ENCODE measurements around the gene SLC25A13. TPM values are rescaled to one million over a fixed set of nuclear protein-coding genes. Genes with fewer than 3 reads are reported as not detected.
"Not testable (repeated sequence)": the region's sequence is repeated elsewhere in the genome, so short reads cannot be mapped to it uniquely, and the experiment has no call there.

Gene SLC25A13
- total and polyA plus RNA-seq, 4 donors = 7.7 to 29.8 (median 13.8) TPM

- WGBS, 2 donors = 82 to 90% methylated on average over 4 of the region's 4 CpGs
- H3K4me1 ChIP-seq (ENCODE audit: control insufficient read depth in 1 of 2, insufficient read depth in 2 of 2, low read length in 2 of 2) = peaks cover 0 to under 1% of the 10 kb centered on the region in 2 donors
These were observed 147.1 kb downstream of the SLC25A13 start for GRCh38 chr7:96174812-96175211.

GRCh38 chr7:96173781-96174180, 148.1 kb downstream of the SLC25A13 start:
- no peak overlapping the region for H3K4me3 ChIP-seq (ENCODE audit: low read length in 2 of 2)
- H3K36me3 ChIP-seq (ENCODE audit: control insufficient read depth in 1 of 2, insufficient read depth in 2 of 2, low read length in 1 of 2) = peaks cover 3% of the 10 kb centered on the region in 2 donors
- no peaks in the 10 kb centered on the region for H3K27me3 ChIP-seq (ENCODE audit: control insufficient read depth in 1 of 2, insufficient read depth in 2 of 2, low read length in 1 of 2)
- DNase-seq (no peak), ATAC-seq (ENCODE audit: low FRiP score) (no peak)
- intact Hi-C loops (cut with DNase I) = loop anchor here in 1 of 2 donors (5.0 kb wide), 1 partner anchor 256 kb away; no protein-coding TSS in a partner anchor
- H3K4me1 ChIP-seq (ENCODE audit: control insufficient read depth in 1 of 2, insufficient read depth in 2 of 2, low read length in 2 of 2) = peaks cover 0 to 7% of the 10 kb centered on the region in 2 donors
- 95% methylated on average over 3 of the region's 3 CpGs for WGBS, 2 donors
- no peaks in the 10 kb centered on the region for H3K9me3 ChIP-seq (ENCODE audit: control insufficient read depth, low read length)
- no peak overlapping the region for H3K27ac ChIP-seq (ENCODE audit: low read depth in 1 of 2, low read length in 2 of 2)

More at GRCh38 chr7:96174812-96175211, 147.1 kb downstream of the SLC25A13 start:
- no peak overlapping the region for H3K4me3 ChIP-seq (ENCODE audit: low read length in 2 of 2)
- no peak for DNase-seq
- peaks cover 3% of the 10 kb centered on the region in 2 donors for H3K36me3 ChIP-seq (ENCODE audit: control insufficient read depth in 1 of 2, insufficient read depth in 2 of 2, low read length in 1 of 2)
- H3K27me3 ChIP-seq (ENCODE audit: control insufficient read depth in 1 of 2, insufficient read depth in 2 of 2, low read length in 1 of 2) = no peaks in the 10 kb centered on the region
- no peak overlapping the region for H3K27ac ChIP-seq (ENCODE audit: low read depth in 1 of 2, low read length in 2 of 2)
- H3K9me3 ChIP-seq (ENCODE audit: control insufficient read depth, low read length) = no peaks in the 10 kb centered on the region
- ATAC-seq (ENCODE audit: low FRiP score) = no peak
- intact Hi-C loops (cut with DNase I) = loop anchor here in 1 of 2 donors (5.0 kb wide), 1 partner anchor 258 kb away; no protein-coding TSS in a partner anchor

- DNase-seq = no peak
- WGBS, 2 donors = 5 to 11% methylated on average over 5 of the region's 5 CpGs
- ATAC-seq (ENCODE audit: low FRiP score) = no peak
- Histone ChIP-seq H3K27ac (ENCODE audit: low read depth in 1 of 2, low read length in 2 of 2) (peak overlapping the region in 1 of 2 donors; percentile 48), H3K9me3 (ENCODE audit: control insufficient read depth, low read length) (no peaks in the 10 kb centered on the region), H3K4me3 (ENCODE audit: low read length in 2 of 2) (no peak overlapping the region), H3K27me3 (ENCODE audit: control insufficient read depth in 1 of 2, insufficient read depth in 2 of 2, low read length in 1 of 2) (no peaks in the 10 kb centered on the region), H3K36me3 (ENCODE audit: control insufficient read depth in 1 of 2, insufficient read depth in 2 of 2, low read length in 1 of 2) (peaks cover 0 to 5% of the 10 kb centered on the region in 2 donors), H3K4me1 (ENCODE audit: control insufficient read depth in 1 of 2, insufficient read depth in 2 of 2, low read length in 2 of 2) (peaks cover 0 to 9% of the 10 kb centered on the region in 2 donors)
- intact Hi-C loops (cut with DNase I) = no loop called here
These were observed 152.5 kb downstream of the SLC25A13 start for GRCh38 chr7:96169439-96169838.

GRCh38 chr7:96167424-96167823, 154.5 kb downstream of the SLC25A13 start:
- DNase-seq (no peak), ATAC-seq (ENCODE audit: low FRiP score) (no peak)
- WGBS, 2 donors = 97 to 100% methylated on average over 1 of the region's 1 CpG
- peaks cover 0 to 9% of the 10 kb centered on the region in 2 donors for H3K4me1 ChIP-seq (ENCODE audit: control insufficient read depth in 1 of 2, insufficient read depth in 2 of 2, low read length in 2 of 2)
- H3K9me3 ChIP-seq (ENCODE audit: control insufficient read depth, low read length) = no peaks in the 10 kb centered on the region
- intact Hi-C loops (cut with DNase I) = no loop called here
- no peak overlapping the region for H3K27ac ChIP-seq (ENCODE audit: low read depth in 1 of 2, low read length in 2 of 2)
- no peaks in the 10 kb centered on the region for H3K27me3 ChIP-seq (ENCODE audit: control insufficient read depth in 1 of 2, insufficient read depth in 2 of 2, low read length in 1 of 2)
- no peak overlapping the region for H3K4me3 ChIP-seq (ENCODE audit: low read length in 2 of 2)
- H3K36me3 ChIP-seq (ENCODE audit: control insufficient read depth in 1 of 2, insufficient read depth in 2 of 2, low read length in 1 of 2) = peaks cover 0 to 12% of the 10 kb centered on the region in 2 donors

- no peak for ATAC-seq (ENCODE audit: low FRiP score)
- Histone ChIP-seq H3K36me3 (ENCODE audit: control insufficient read depth in 1 of 2, insufficient read depth in 2 of 2, low read length in 1 of 2) (peaks cover 0 to 9% of the 10 kb centered on the region in 2 donors), H3K4me1 (ENCODE audit: control insufficient read depth in 1 of 2, insufficient read depth in 2 of 2, low read length in 2 of 2) (no peaks in the 10 kb centered on the region), H3K27ac (ENCODE audit: low read depth in 1 of 2, low read length in 2 of 2) (no peak overlapping the region), H3K9me3 (ENCODE audit: control insufficient read depth, low read length) (no peaks in the 10 kb centered on the region), H3K4me3 (ENCODE audit: low read length in 2 of 2) (no peak overlapping the region), H3K27me3 (ENCODE audit: control insufficient read depth in 1 of 2, insufficient read depth in 2 of 2, low read length in 1 of 2) (no peaks in the 10 kb centered on the region)
- no peak for DNase-seq
- 97 to 98% methylated on average over 3 of the region's 3 CpGs for WGBS, 2 donors
- intact Hi-C loops (cut with DNase I) = no loop called here
These were observed 160.0 kb downstream of the SLC25A13 start for GRCh38 chr7:96161897-96162296.

GRCh38 chr7:96157856-96158255, 164.0 kb downstream of the SLC25A13 start:
- Histone ChIP-seq H3K36me3 (ENCODE audit: control insufficient read depth in 1 of 2, insufficient read depth in 2 of 2, low read length in 1 of 2) (peaks cover 0 to 6% of the 10 kb centered on the region in 2 donors), H3K9me3 (ENCODE audit: control insufficient read depth, low read length) (no peaks in the 10 kb centered on the region), H3K27me3 (ENCODE audit: control insufficient read depth in 1 of 2, insufficient read depth in 2 of 2, low read length in 1 of 2) (no peaks in the 10 kb centered on the region), H3K4me1 (ENCODE audit: control insufficient read depth in 1 of 2, insufficient read depth in 2 of 2, low read length in 2 of 2) (no peaks in the 10 kb centered on the region), H3K27ac (ENCODE audit: low read depth in 1 of 2, low read length in 2 of 2) (no peak overlapping the region), H3K4me3 (ENCODE audit: low read length in 2 of 2) (no peak overlapping the region)
- intact Hi-C loops (cut with DNase I) = no loop called here
- DNase-seq (no peak), ATAC-seq (ENCODE audit: low FRiP score) (no peak)
- 93 to 97% methylated on average over 1 of the region's 1 CpG for WGBS, 2 donors

GRCh38 chr7:96154506-96154905, 167.4 kb downstream of the SLC25A13 start:
- H3K27me3 ChIP-seq (ENCODE audit: control insufficient read depth in 1 of 2, insufficient read depth in 2 of 2, low read length in 1 of 2); DNase-seq; H3K27ac ChIP-seq (ENCODE audit: low read depth in 1 of 2, low read length in 2 of 2); H3K4me3 ChIP-seq (ENCODE audit: low read length in 2 of 2); H3K36me3 ChIP-seq (ENCODE audit: control insufficient read depth in 1 of 2, insufficient read depth in 2 of 2, low read length in 1 of 2); intact Hi-C loops (cut with DNase I); H3K9me3 ChIP-seq (ENCODE audit: control insufficient read depth, low read length); ATAC-seq (ENCODE audit: low FRiP score); H3K4me1 ChIP-seq (ENCODE audit: control insufficient read depth in 1 of 2, insufficient read depth in 2 of 2, low read length in 2 of 2): not testable (repeated sequence)
- WGBS, 2 donors = 94 to 96% methylated on average over 6 of the region's 6 CpGs

GRCh38 chr7:96152706-96153105, 169.2 kb downstream of the SLC25A13 start:
- DNase-seq (no peak), ATAC-seq (ENCODE audit: low FRiP score) (no peak)
- H3K36me3 ChIP-seq (ENCODE audit: control insufficient read depth in 1 of 2, insufficient read depth in 2 of 2, low read length in 1 of 2) = peaks cover 0 to 6% of the 10 kb centered on the region in 2 donors
- H3K4me1 ChIP-seq (ENCODE audit: control insufficient read depth in 1 of 2, insufficient read depth in 2 of 2, low read length in 2 of 2) = no peaks in the 10 kb centered on the region
- no peak overlapping the region for H3K27ac ChIP-seq (ENCODE audit: low read depth in 1 of 2, low read length in 2 of 2)
- H3K4me3 ChIP-seq (ENCODE audit: low read length in 2 of 2) = no peak overlapping the region
- intact Hi-C loops (cut with DNase I) = no loop called here
- H3K9me3 ChIP-seq (ENCODE audit: control insufficient read depth, low read length) = no peaks in the 10 kb centered on the region
- 96% methylated on average over 5 of the region's 5 CpGs for WGBS, 2 donors
- H3K27me3 ChIP-seq (ENCODE audit: control insufficient read depth in 1 of 2, insufficient read depth in 2 of 2, low read length in 1 of 2) = no peaks in the 10 kb centered on the region

GRCh38 chr7:96151889-96152288, 170.0 kb downstream of the SLC25A13 start:
- WGBS, 2 donors = 92 to 97% methylated on average over 3 of the region's 3 CpGs
- H3K27ac ChIP-seq (ENCODE audit: low read depth in 1 of 2, low read length in 2 of 2) = no peak overlapping the region
- no peaks in the 10 kb centered on the region for H3K27me3 ChIP-seq (ENCODE audit: control insufficient read depth in 1 of 2, insufficient read depth in 2 of 2, low read length in 1 of 2)
- ATAC-seq (ENCODE audit: low FRiP score) (no peak), DNase-seq (no peak)
- no peaks in the 10 kb centered on the region for H3K4me1 ChIP-seq (ENCODE audit: control insufficient read depth in 1 of 2, insufficient read depth in 2 of 2, low read length in 2 of 2)
- H3K4me3 ChIP-seq (ENCODE audit: low read length in 2 of 2) = no peak overlapping the region
- peaks cover 0 to 6% of the 10 kb centered on the region in 2 donors for H3K36me3 ChIP-seq (ENCODE audit: control insufficient read depth in 1 of 2, insufficient read depth in 2 of 2, low read length in 1 of 2)
- H3K9me3 ChIP-seq (ENCODE audit: control insufficient read depth, low read length) = no peaks in the 10 kb centered on the region
- intact Hi-C loops (cut with DNase I) = no loop called here

Measured in aorta (tissue), 5 donors.